Uterus (tissue), 2 donors: ENCODE measurements around the gene SBF2.

ENCODE experiments used
- CTCF ChIP-seq, 4 experiments: fragments of 200-600 bp in 2 of 4; fragments of 450-650 bp in 2 of 4; sonication (generic) in 2 of 4; IDR thresholded peaks; one replicate each; pipeline ENCODE4 v1.5.1; 2016 to 2019; ENCODE audit warnings: antibody characterized with exemption in 4 of 4, mild to moderate bottlenecking in 2 of 4, moderate library complexity in 1 of 4
- POLR2A ChIP-seq, 2 donors: fragments of 450-650 bp; IDR thresholded peaks; one replicate each; pipeline ENCODE4 v1.6.1; 2016; ENCODE audit warnings: antibody characterized with exemption in 2 of 2, mild to moderate bottlenecking in 1 of 2, moderate library complexity in 1 of 2

GRCh38 chr11:10287140-10287539 lies 6.9 kb downstream of the SBF2 start:
- TF ChIP-seq CTCF (IDR thresholded peaks at IDR 0.05) (no peak), POLR2A (IDR thresholded peaks at IDR 0.05) (no peak)
